Measurements from ENCODE around the gene VSIG1. TPM values are rescaled to one million over a fixed set of nuclear protein-coding genes. Genes with fewer than 3 reads are reported as not detected.

The VSIG1 gene
- polyA plus RNA-seq, 1 donor (not counting 4 experiments of a cell fraction or from before 2014, with no cell fraction given) = 7.2 TPM

GRCh38 chrX:108123591-108124366, 78.9 kb downstream of the VSIG1 start:
- Histone ChIP-seq H4K20me1 (ENCODE audit: control insufficient read depth, extremely low read depth, insufficient read depth, low read length) (no peaks in the 10 kb centered on the region), H3K9me3 (ENCODE audit: control insufficient read depth, low read depth, low read length) (no peaks in the 10 kb centered on the region), H3K9me1 (ENCODE audit: control insufficient read depth, extremely low read depth, insufficient read depth, low read length) (no peaks in the 10 kb centered on the region), H3K9ac (ENCODE audit: control insufficient read depth, extremely low read depth, insufficient read depth, low read length) (no peak overlapping the region), H3K27me3 (ENCODE audit: control insufficient read depth, extremely low read depth, insufficient read depth, low read length) (no peaks in the 10 kb centered on the region), H3K4me2 (ENCODE audit: control insufficient read depth, extremely low read depth, insufficient read depth, low read depth, low read length) (no peak overlapping the region), H3K4me1 (ENCODE audit: control insufficient read depth, extremely low read depth, insufficient read depth, low read length) (peaks cover 23% of the 10 kb centered on the region), H3K4me3 (ENCODE audit: control insufficient read depth in 2 of 3, extremely low read depth in 1 of 3, insufficient read depth in 2 of 3, low read depth in 1 of 3, low read length in 3 of 3) (no peak overlapping the region), H3K36me3 (ENCODE audit: control insufficient read depth in 2 of 2, extremely low read depth in 1 of 2, insufficient read depth in 2 of 2, low read length in 2 of 2) (no peaks in the 10 kb centered on the region), H2AFZ (ENCODE audit: control insufficient read depth, low read length) (no peak overlapping the region), H3K27ac (ENCODE audit: control insufficient read depth, insufficient read depth, low read length) (peak overlapping the region; percentile 17), H3K79me2 (ENCODE audit: control insufficient read depth, insufficient read depth, low read length) (no peaks in the 10 kb centered on the region)
- no peak for FAIRE-seq
- TF ChIP-seq CTCF (optimal IDR thresholded peaks at IDR 0.05 in 1 of 3, IDR thresholded peaks at IDR 0.05 in 1 of 3, conservative IDR thresholded peaks at IDR 0.05 in 1 of 3; ENCODE audit: extremely low read depth in 1 of 3, insufficient read depth in 2 of 3, low read length in 3 of 3) (no peak), EZH2 (IDR thresholded peaks at IDR 0.05; ENCODE audit: low read length) (no peak)
- dilution Hi-C loops (cut with MboI; ENCODE audit: extremely low pct_ligation_motif_present, low sequenced_read_pairs) = no loop called here
- no peak for DNase-seq (ENCODE audit: low read depth, low spot score)

GRCh38 chrX:108126661-108127060, 81.8 kb downstream of the VSIG1 start:
- DNase-seq (ENCODE audit: low read depth, low spot score) (no peak), FAIRE-seq (no peak)
- Histone ChIP-seq H3K27me3 (ENCODE audit: control insufficient read depth, extremely low read depth, insufficient read depth, low read length) (no peaks in the 10 kb centered on the region), H3K36me3 (ENCODE audit: control insufficient read depth in 2 of 2, extremely low read depth in 1 of 2, insufficient read depth in 2 of 2, low read length in 2 of 2) (no peaks in the 10 kb centered on the region), H3K27ac (ENCODE audit: control insufficient read depth, insufficient read depth, low read length) (no peak overlapping the region), H3K9me1 (ENCODE audit: control insufficient read depth, extremely low read depth, insufficient read depth, low read length) (no peaks in the 10 kb centered on the region), H3K9ac (ENCODE audit: control insufficient read depth, extremely low read depth, insufficient read depth, low read length) (no peak overlapping the region), H3K79me2 (ENCODE audit: control insufficient read depth, insufficient read depth, low read length) (no peaks in the 10 kb centered on the region), H2AFZ (ENCODE audit: control insufficient read depth, low read length) (no peak overlapping the region), H3K4me1 (ENCODE audit: control insufficient read depth, extremely low read depth, insufficient read depth, low read length) (peaks cover 25% of the 10 kb centered on the region), H3K4me3 (ENCODE audit: control insufficient read depth in 2 of 3, extremely low read depth in 1 of 3, insufficient read depth in 2 of 3, low read depth in 1 of 3, low read length in 3 of 3) (no peak overlapping the region), H3K4me2 (ENCODE audit: control insufficient read depth, extremely low read depth, insufficient read depth, low read depth, low read length) (no peak overlapping the region), H3K9me3 (ENCODE audit: control insufficient read depth, low read depth, low read length) (no peaks in the 10 kb centered on the region), H4K20me1 (ENCODE audit: control insufficient read depth, extremely low read depth, insufficient read depth, low read length) (no peaks in the 10 kb centered on the region)
- dilution Hi-C loops (cut with MboI; ENCODE audit: extremely low pct_ligation_motif_present, low sequenced_read_pairs) = no loop called here
- TF ChIP-seq CTCF (optimal IDR thresholded peaks at IDR 0.05 in 1 of 3, IDR thresholded peaks at IDR 0.05 in 1 of 3, conservative IDR thresholded peaks at IDR 0.05 in 1 of 3; ENCODE audit: extremely low read depth in 1 of 3, insufficient read depth in 2 of 3, low read length in 3 of 3) (no peak), EZH2 (IDR thresholded peaks at IDR 0.05; ENCODE audit: low read length) (no peak)
